HG03066 (cell line): ENCODE measurements around the gene ZFYVE1.
"Not testable (repeated sequence)": the region's sequence is repeated elsewhere in the genome, so short reads cannot be mapped to it uniquely, and the experiment has no call there.

Experiments used
- ATAC-seq: cut with Tn5 transposase; IDR thresholded peaks from one replicate; pipeline ENCODE4 v1.9.1; 2021; ENCODE audit warnings: low read depth; ENCODE audit not compliant: unreplicated experiment

ZFYVE1 gene, protein sequence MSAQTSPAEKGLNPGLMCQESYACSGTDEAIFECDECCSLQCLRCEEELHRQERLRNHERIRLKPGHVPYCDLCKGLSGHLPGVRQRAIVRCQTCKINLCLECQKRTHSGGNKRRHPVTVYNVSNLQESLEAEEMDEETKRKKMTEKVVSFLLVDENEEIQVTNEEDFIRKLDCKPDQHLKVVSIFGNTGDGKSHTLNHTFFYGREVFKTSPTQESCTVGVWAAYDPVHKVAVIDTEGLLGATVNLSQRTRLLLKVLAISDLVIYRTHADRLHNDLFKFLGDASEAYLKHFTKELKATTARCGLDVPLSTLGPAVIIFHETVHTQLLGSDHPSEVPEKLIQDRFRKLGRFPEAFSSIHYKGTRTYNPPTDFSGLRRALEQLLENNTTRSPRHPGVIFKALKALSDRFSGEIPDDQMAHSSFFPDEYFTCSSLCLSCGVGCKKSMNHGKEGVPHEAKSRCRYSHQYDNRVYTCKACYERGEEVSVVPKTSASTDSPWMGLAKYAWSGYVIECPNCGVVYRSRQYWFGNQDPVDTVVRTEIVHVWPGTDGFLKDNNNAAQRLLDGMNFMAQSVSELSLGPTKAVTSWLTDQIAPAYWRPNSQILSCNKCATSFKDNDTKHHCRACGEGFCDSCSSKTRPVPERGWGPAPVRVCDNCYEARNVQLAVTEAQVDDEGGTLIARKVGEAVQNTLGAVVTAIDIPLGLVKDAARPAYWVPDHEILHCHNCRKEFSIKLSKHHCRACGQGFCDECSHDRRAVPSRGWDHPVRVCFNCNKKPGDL

DNA sequence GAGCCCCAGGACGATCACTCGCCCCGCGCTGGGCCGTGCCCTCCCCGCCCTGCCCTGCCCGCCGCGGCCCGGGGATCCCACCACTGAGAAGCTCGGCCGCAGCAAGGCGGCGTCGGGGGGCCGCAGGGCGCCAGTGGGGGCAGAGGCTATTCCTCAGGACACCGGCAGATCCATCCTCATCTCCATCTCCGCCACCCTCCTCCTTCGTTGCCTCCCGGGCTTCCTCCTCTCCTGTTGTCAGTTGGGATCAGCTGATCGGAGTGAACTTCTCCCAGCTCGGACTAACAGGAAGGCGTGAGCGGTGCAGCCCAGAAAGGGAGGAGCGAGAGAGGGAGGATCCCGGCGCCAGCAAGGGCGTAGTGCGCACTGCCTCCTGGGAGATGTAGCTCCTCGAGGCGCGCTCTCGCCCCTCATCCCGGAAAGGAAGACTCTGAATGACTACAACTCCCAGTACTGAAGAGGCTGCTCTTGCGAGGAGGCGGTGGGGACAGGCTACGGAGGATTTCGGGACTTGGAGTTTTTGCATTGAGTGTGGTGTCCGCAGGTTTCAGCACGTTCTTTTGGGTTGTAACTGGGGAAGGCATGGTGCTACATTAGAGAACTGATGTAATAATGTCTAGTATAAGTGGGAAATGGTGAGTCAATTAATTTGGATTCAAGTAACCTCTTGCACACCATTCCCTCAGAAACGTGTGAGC, at the start of gene ZFYVE1:
TSS of gene ZFYVE1 (minus strand) at position 262 of the 698 bp plus-strand sequence. CDS start 2,598 bp downstream, outside the sequence.
- peak; percentile 95 for ATAC-seq

DNA sequence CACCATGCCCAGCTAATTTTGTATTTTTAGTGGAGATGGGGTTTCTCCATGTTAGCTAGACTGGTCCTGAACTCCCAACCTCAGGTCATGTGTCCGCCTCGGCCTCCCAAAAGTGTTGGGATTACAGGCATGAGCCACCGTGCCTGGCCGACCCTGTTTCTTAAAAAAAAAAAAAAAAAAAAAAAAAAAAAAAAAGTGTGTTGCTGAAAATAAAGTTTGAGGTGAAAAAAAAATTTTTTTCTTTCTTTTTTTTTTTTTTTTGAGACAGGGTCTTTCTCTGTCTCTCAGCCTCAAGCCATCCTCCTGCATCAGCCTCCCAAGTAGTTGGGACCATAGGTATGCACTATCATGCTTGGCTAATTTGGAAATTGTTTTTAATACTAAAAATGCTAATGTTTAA, 42.7 kb upstream of the ZFYVE1 start:
- no peak for ATAC-seq

DNA sequence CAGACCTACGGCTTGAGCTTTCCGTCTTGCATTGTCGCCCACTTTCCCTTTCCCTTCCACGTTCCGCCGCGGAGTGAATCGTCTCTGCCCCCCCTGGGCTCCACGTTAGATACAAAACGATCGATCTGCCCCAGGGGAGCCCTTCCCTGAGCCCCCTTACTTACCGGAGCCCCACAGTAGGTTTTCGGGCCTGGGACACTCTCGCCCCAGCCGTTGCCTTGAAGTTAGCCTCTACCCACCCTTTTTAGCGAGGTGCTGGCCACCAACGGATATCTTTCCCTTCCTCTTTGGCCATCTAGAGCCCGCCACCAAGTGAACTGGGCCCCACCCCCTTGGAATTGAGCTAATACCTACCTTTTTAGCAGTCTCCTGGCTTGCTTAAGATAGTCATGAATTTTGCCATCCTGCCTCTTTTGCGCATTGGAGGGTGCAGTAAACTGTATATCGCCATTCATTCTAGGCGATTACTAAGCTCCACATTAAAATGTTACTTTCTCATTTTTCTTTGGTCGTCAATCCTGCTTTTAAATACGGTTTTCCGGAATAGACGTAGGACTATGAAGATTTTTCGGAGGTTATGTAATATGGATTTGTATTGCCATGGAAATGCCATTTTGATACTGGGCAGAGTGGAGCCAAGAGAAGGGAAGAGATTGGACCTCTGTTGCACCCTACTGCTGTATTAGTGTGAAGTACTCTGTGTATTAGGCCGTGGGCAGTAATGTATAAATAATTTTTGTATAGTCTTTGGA, 32.2 kb upstream of the ZFYVE1 start:
- no peak for ATAC-seq

DNA sequence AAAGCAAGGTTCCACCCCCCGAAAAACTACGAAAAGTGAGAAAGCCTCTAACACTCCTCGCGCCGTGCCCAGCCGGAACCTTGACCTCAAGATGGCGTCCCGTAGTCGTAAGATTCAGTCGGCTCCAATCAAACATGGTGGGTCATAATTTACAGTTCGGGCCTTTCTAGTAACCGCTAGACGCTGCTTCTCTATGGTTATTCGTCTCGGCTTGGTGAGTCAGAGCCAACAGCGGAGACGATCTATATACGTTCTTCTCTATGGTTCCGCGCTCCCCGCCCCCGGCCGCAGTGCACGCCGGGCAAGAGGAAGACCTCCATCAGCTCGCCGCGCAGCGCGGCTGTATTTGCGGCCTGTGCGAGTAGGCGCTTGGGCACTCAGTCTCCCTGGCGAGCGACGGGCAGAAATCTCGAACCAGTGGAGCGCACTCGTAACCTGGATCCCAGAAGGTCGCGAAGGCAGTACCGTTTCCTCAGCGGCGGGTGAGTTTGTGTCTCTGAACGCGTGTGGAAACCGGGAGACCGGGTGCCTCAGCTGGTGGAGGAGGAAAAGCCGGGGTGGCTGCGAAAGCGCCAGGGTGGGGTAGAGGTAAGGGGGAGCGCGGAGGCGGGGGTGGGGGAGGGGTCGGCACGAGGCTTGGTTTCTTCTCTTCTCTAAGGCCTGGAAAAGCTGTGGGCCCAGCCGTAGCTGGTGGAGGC, 31.5 kb upstream of the ZFYVE1 start, which contains the start of gene RBM25:
TSS of gene RBM25 (plus strand) at position 311 of the 698 bp plus-strand sequence. CDS start 13,108 bp downstream, outside the sequence.
- peak; percentile 94 for ATAC-seq

DNA sequence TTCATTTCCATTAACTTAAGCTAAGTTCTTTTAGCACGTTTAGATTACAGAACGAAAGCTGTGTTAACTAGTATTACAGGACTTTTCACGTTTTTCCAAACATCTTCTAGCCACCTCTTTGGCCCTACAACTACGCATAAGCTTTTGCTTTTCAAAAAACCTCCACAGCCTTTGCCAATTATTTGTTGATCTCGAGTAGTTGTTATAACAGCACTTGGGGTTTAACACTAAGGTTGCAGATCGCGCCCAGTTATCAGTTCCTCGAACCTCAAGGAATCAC, 31.0 kb upstream of the ZFYVE1 start:
- ATAC-seq: no peak

DNA sequence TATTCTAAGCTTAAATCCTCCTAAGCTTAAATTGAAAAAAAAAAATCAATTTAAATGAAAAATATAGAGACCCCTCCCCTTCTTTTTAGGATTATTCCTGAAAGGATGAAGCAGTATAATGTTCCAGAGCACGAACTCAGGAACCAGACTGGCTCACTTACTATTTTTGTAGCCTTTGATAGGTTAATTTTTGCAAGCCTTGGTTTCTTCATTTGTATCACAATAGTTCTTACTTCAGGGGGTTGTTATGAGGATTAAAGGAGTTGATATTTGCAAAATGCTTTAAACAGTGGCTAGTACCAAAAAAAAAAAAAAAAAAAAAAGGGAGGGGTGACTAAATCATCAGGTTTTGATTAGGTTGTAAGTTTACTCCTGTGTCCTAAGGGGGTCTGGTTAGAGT, 28.3 kb upstream of the ZFYVE1 start:
- no peak for ATAC-seq

DNA sequence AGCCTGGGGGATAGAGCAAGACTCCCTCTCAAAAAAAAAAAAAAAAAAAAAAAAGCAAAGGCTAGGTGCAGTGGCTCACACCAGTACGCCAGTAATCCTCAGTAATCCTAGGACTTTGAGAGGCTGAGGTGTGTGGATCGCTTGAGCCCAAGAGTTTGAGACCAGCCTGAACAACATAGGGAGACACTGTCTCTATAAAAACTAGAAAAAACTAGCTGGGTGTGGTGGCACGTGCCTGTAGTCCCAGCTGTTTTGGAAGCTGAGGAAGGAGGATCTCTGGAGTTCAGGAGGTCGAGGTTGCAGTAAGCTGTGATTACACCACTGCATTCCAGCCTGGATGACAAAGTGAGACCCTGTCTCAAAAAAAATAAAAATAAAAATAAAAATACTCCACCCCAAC, 22.5 kb upstream of the ZFYVE1 start:
- no peak for ATAC-seq

DNA sequence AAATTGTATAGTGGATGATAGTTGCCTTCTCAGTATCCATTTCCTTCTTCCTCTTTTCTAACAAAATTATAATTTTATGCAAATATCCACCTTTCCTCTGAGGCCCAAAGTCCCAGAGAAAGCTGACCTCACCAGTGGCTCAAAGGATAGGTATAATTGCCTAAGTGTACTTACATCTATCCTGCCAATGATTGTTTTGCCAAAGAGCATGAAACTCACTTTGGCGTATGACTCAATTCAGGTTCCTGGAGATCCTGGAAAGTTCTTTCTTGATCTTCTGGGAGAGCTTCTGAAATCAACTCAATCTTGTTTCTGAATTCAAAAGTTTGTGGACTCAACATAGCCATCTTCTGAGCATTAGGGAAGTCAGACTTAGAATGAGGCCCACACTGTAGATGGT, 20.9 kb upstream of the ZFYVE1 start:
- no peak for ATAC-seq

DNA sequence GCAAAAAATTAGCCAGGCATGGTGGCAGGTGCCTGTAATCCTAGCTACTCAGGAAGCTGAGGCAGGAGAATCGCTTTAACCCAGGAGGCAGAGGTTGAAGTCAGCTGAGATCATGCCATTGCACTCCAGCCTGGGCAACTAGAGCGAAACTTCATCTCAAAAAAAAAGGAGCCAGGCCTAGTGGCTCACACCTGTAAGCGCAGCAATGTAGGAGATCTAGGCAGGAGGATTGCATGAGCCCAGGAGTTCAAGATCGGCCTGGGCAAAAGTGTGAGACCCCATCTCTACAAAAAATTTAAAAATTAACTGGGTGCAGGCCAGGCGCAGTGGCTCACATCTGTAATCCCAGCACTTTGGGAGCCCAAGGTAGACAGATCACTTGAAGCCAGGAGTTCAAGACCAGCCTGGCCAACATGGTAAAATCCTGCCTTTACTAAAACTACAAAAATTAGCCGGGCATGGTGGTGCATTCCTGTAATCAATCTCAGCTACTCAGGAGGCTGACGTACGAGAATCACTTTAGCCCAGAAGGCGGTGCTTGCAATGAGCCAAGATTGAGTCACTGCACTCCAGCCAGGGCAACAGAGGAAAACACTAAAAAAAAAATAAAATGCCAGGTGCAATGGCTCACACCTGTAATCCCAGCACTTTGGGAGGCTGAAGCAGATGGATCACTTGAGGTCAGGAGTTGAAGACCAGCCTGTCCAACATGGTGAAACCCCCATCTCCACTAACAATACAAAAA, 10.0 kb upstream of the ZFYVE1 start:
- not testable (repeated sequence) for ATAC-seq

DNA sequence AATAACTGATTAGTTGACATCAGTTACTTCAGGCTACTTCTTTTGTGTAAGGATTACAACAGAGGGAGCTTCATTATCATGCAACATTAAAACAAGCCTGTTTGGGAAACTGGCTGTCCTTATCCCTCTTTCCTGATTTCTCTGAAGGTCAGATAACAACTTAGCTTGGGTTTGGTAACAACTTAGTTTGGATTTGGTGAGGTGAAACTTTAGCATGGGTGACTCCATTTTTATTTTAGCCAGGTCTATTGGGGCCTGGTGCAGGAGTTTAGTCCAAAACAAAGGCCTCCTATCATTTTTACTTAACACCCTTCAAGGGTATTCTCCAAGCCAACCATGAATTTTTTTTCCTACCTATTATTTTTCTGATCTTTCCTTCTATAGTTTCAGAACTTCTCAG, 1.1 kb upstream of the ZFYVE1 start:
- no peak for ATAC-seq

DNA sequence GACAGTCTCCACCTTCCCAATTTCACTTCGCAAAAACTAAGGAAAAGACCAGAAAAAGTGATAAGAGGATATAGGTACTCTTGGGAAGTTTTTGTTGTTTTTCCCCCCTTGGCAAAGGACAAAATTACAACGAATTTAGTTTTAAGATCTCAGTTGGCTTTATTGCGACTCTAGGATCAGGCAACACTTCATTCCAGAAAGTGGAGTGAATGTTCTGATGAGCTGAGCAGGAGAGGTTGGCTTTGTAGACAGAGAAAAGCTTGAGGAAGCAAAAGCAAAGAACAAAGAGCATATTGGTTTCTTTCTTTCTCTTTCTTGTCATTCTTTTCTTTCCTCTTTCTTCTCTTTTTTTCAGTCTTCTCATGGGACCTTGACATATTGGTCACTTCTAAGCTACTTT, 640 bp upstream of the ZFYVE1 start:
- no peak for ATAC-seq

DNA sequence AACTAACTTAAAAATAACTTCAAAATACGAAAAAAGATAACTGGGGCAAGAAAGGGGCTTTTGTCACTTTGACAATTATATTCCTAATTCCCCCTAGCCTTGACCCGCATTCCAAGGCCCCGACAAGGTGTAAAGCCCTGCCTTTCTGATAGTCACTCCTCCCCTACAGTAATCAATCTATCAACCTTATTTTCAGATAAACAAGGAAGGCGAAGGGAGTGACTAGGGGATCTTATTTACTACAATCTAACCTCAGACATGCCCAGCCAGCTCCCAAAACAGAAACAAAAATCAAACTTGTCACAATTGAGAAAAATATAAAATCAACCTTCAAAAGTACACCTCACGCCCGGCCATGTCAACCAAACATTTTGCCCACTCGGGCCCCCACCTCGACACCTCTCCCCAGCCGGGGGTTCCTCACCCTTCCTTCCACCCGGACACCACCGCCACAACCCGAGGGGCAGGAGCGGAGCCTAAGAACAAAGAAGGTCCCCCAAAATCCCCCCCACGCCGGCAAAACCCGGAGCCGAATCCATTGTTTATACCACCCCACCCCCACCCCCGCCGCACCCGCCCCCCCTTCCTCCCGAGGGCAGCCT, 562 bp downstream of the ZFYVE1 start:
- no peak for ATAC-seq

DNA sequence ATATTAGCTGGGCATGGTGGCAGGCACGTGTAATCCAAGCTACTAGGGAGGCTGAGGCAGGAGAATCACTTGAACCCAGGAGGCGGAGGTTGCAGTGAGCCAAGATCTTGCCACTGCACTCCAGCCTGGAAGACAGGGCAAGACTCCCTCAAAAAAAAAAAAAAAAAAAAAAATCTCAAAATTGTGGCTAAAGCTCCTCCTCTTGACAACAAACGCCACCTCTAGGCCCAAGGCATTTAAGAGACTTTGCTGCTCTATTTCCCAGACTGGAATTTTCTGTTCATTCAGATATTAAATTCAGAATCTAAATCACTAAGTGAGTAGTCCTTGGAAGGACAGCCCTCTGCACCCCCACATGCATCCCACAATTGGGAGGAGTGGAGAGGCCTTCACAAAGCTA, 1.4 kb downstream of the ZFYVE1 start:
- no peak for ATAC-seq

DNA sequence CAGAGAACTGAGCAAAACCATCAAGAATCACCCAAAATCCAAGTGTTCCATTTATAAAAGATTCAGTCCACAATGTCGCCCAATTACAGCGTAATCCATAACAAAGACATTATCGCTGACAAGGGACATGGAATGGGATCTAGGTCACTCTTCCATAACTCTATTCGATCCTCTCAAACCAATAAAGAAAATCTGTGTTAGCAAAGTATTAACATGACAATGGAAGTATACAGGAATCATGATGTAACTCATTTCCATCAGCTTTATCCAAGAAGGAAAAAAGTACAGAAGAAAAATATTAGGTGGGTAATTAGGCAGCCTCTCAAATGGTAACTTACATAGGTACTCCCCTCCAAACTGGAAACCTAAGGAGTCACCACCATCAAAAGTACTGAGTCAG, 4.9 kb downstream of the ZFYVE1 start:
- ATAC-seq: no peak

DNA sequence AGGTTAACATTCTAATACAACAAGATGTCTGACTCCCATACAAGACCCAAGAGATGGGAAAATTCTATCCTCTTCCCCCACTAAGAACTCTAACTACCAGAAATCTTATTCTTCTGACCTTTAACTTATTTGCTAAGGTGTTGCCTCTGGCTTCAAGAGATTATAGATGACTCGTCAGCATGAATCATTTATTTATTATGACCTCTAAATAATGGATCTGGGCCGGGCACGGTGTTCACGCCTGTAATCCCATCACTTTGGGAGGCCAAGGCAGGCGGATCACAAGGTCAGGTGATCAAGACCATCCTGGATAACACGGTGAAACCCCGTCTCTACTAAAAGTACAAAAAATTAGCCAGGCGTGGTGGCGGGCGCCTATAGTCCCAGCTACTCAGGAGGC, 10.9 kb downstream of the ZFYVE1 start:
- ATAC-seq: not testable (repeated sequence)

DNA sequence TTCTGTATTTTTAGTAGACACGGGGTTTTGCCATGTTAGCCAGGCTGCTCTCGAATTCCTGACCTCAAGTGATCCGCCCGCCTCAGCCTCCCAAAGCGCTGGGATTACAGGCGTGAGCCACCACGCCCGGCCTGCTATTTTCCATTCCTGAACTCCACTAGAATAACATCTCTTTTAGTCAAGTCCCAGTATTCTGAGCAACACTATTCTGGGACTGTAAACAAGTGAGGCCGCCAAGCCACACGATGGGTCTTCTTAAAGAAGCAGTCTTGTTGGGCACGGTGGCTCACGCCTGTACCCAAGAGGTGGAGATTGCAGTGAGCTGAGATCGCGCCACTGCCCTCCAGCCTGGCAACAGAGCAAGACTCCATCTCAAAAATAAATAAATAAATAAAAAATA, 11.4 kb downstream of the ZFYVE1 start:
- ATAC-seq: not testable (repeated sequence)

DNA sequence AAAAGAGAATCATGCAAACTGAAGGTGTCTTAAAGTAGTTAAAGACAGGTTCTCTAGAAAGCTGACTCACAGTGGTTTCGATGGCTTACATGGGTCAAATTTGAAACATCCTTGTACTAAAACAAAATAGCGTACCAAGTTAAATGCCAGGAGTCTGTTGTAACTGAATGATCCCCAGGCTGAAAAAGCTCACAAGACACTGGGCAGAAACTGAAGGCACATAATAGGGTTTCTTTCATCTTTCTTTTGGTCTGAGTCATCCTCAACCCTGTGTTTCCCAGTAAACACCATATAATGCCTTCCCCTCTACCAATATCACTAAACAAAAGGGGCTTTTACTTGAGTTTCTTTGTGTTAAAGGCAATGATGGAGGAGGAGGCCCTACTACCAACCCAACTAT, 12.8 kb downstream of the ZFYVE1 start:
- peak; percentile 85 for ATAC-seq

DNA sequence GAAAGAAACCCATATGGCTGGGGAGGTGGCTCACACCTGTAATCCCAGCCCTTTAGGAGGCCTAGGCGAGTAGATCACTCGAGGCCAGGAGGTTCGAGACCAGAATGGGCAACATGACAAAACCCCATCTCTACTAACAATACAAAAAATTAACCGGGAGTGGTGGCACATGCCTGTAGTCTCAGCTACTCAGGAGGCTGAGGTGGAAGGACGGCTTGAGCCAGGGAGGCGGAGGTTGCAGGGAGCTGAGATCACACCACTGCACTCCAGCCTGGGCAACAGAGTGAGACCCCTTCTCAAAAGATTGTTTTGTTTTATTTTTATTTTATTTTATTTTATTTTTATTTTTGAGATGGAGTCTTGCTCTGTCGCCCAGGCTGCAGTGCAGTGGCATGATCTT, 15.7 kb downstream of the ZFYVE1 start:
- ATAC-seq: not testable (repeated sequence)

DNA sequence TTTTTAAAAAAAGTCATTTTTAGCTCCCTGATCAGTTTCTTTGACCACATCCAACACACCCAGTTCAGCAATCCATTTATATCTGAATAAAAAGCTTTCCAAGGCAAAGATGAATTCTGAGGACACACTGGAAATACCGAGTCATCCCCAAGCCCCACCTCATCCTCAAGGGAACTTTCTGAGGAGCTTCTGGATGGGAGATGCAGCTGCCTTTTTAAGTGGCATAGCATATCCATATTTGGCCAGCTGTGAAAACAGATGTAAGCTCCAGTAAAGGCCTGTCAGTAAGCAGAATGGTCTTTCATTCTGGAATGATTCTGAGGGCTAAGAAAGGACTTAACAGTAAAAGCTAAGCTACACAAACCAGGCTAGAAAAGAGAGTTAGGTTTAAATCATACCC, 18.4 kb downstream of the ZFYVE1 start:
- no peak for ATAC-seq
